ENCODE results near the gene FBXL17.

GRCh38 chr5:108016101-108016500, 365.8 kb downstream of the FBXL17 start:
- TF ChIP-seq EZH2 (IDR thresholded peaks at IDR 0.05; ENCODE audit: insufficient read depth, poor library complexity, severe bottlenecking) (no peak), EZH2phosphoT487 (IDR thresholded peaks at IDR 0.05; ENCODE audit: insufficient read depth, low read depth) (no peak)

Measured in GM23248 (cell line).